GM19324 (cell line): ENCODE data around the gene TOP2B.

Experiments
- ATAC-seq: cut with Tn5 transposase; IDR thresholded peaks from one replicate; pipeline ENCODE4 v1.9.1; 2021; ENCODE audit warnings: mild to moderate bottlenecking, moderate library complexity; ENCODE audit not compliant: unreplicated experiment, low FRiP score

TOP2B gene

GRCh38 chr3:25586167-25586505 lies 78.6 kb downstream of the TOP2B start:
- no peak for ATAC-seq

GRCh38 chr3:25585361-25586166 lies 79.1 kb downstream of the TOP2B start:
- ATAC-seq: no peak

GRCh38 chr3:25584011-25584789 lies 80.5 kb downstream of the TOP2B start:
- ATAC-seq: no peak

GRCh38 chr3:25583343-25583742 lies 81.4 kb downstream of the TOP2B start:
- no peak for ATAC-seq

- no peak for ATAC-seq
Measured at GRCh38 chr3:25582242-25582641, 82.5 kb downstream of the TOP2B start.

- no peak for ATAC-seq
Measured at GRCh38 chr3:25581823-25582222, 82.9 kb downstream of the TOP2B start.

- ATAC-seq: no peak
Measured at GRCh38 chr3:25581335-25581734, 83.4 kb downstream of the TOP2B start.

GRCh38 chr3:25580534-25580933 lies 84.2 kb downstream of the TOP2B start:
- ATAC-seq: no peak

- no peak for ATAC-seq
Measured at GRCh38 chr3:25578059-25578458, 86.6 kb downstream of the TOP2B start.

GRCh38 chr3:25576831-25577454 lies 87.8 kb downstream of the TOP2B start:
- no peak for ATAC-seq

- no peak for ATAC-seq
Measured at GRCh38 chr3:25576146-25576545, 88.6 kb downstream of the TOP2B start.

- ATAC-seq: no peak
Measured at GRCh38 chr3:25575001-25575400, 89.7 kb downstream of the TOP2B start.

GRCh38 chr3:25574172-25574765 lies 90.4 kb downstream of the TOP2B start:
- ATAC-seq: no peak

GRCh38 chr3:25573386-25574171 lies 91.1 kb downstream of the TOP2B start:
- no peak for ATAC-seq

- ATAC-seq: no peak
Measured at GRCh38 chr3:25572919-25573385, 91.8 kb downstream of the TOP2B start.

- no peak for ATAC-seq
Measured at GRCh38 chr3:25572336-25572735, 92.4 kb downstream of the TOP2B start.

- no peak for ATAC-seq
Measured at GRCh38 chr3:25571285-25571684, 93.4 kb downstream of the TOP2B start.

- no peak for ATAC-seq
Measured at GRCh38 chr3:25568525-25569078, 96.1 kb downstream of the TOP2B start.

- no peak for ATAC-seq
Measured at GRCh38 chr3:25567806-25568524, 96.7 kb downstream of the TOP2B start.
